Pons (tissue), 1 donor: ENCODE data around the gene LRRC46.
A peak's percentile ranks its signal among the peaks of the same experiment; 100 is the strongest.

ENCODE experiments used
- DNase-seq: peaks from one replicate; pipeline ENCODE4 v3.0.0-alpha.2; 2016; ENCODE audit warnings: low spot score

Gene LRRC46, protein sequence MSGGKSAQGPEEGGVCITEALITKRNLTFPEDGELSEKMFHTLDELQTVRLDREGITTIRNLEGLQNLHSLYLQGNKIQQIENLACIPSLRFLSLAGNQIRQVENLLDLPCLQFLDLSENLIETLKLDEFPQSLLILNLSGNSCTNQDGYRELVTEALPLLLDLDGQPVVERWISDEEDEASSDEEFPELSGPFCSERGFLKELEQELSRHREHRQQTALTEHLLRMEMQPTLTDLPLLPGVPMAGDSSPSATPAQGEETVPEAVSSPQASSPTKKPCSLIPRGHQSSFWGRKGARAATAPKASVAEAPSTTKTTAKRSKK

DNA sequence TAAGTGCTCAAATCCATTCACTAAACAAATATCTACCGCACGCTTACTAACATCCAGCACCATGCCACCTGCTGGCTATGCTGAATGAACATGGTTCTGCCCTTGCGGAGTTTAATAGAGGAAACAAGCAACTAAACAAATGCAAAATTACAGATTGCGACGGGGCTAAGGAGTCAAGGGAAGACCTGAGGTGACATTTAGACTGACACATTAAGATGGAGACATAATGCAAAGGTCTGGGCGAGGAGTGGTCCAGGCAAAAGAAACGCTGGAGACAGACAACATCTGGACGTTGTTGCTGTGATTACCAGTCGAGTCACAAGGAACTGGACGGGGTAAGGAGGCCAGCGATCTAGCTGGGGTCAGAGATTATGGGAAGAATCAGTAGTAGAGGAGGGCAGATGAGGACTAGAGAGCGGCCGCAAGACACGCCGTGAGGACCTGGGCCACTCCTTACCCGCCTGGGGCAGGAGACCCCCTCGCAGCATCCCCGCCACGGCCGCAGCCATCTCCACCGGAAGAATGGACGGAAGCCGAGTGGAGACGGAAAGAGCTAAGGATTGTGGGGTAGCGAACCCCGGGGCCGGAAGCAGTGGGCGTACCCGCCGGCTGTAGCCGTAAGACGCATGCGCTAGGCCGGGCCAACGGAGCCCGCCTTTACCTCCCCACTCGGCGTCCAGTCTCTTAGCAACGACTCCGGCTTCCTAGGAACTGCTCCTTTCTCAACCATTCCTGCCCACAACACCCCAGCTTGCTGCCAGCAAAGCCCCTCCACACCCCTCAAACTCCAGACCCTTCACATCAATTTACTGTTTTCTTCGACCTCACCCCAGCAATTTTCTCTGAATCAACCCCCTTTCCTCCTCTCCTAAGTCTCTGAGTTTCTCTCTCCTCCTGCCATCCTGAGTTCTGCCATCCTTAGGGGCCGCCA lies at the start of gene LRRC46, which contains the start of gene MRPL10:
Gene LRRC46 (plus strand): TSS at position 668 of the 931 bp plus-strand sequence. CDS start 320 bp downstream, outside the sequence.
Gene MRPL10 (minus strand): TSS at position 539 of the 931 bp plus-strand sequence. CDS start 30 bp downstream, at position 509.
- DNase-seq, result peak; percentile 88

DNA sequence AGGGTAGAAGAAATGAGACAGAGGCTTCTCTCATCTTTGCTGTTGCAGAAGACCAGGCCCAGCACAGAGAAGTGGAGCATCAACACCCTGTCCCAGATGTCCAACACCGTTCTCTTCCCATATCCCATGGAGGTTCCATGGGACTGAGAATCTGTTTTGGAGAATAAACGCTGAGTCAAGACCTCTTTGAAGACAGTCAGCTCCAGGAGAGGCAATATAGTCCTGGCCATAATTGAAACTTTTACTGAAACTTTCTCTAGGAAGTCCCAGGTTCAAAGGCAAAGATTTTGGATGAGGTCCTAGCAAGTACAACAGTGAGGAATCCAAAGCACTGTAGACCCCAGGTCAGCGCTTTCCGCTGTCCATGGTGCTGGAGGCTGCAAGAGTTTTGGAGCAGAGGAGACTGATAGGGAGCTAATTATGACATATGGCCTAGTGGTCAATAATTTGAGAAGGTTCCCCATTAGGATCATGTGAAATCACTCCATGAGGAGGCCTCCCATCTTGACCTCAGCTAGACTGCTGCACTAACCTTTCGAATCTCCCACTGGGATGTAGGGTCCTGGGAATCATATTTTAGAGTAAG lies 45.8 kb upstream of the LRRC46 start:
- no peak for DNase-seq

DNA sequence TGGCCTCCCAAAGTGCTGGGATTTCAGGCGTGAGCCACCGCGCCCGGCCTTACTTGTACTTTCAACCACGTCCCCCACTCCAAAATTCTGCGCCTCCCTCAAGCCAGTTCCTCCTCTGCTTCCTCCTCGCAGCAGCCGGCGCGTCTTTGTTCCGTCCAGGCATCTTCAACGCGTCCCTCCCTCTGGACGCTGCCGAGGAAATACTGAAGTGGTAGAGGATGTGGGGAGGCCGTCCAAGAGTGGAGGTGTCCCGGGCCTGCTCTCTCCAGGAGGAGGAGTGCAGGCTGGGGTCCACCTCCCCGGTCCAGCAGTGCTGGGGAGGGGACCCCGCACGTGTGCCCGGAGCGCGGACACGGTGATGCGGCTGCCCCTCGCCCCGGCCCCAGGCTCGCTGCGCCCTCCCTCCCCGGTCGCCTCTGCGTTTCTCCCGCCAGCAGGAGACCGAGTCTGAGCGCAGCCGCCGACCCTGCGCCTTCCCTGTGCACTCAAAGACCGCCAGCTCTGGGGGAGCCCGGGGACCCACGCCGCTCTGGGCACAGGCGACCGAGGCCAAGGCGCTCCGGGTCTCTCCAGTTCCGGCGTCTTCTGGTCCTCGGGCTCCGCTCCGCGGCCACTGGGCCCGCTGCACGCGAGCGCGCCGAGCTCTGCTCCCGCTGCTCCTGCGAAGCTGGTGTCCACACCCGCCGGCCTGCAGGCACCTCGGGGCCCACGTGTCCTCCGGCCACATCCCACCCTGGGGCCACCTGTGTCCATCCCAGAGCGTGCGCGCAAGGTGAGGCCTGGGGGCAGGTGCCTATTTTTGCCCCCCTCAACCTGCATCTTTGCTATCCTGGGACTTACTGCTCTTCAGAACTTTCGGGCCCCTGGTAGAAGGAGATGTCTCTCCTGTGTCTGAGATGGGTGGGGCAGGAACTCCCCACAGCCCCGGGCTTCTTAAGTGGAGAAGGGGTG lies 41.6 kb upstream of the LRRC46 start:
- DNase-seq, result peak; percentile 15

DNA sequence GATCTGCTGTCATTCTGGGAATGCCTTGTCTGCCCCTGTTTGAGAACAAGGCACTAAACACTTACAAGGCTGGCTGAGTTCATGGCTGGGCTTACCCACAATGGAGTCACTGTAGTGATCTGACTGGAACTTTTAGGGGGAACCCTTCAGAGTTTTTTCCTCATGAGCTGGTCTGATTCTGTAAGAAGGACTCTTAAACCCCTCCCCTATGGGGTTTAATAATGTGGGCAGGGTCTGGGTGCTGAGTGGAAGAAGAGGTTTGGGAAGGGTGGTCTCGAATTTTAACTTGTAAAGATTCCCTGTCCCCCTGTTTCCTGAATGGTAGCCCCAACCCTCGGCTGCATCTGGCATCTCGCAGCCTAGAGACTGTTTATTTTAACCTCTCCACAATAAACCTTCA lies 40.4 kb upstream of the LRRC46 start:
- no peak for DNase-seq

DNA sequence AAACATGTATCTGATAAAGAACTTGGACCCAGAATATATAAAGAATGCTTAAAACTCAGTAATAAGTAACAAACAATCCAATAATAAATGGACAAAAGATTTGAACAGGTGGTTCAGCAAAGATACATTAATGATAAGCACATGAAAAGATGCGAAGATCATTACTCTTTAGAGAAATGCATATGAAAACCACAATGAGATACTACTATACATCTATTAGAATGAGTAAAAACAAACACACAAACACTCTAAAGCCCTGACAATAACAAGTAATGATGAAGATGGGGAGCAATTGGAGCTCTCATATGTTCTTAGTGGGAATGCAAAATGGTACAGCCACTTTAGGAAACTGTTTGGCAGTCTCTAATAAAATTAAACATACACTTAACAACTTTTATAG lies 39.0 kb upstream of the LRRC46 start:
- DNase-seq, result no peak

DNA sequence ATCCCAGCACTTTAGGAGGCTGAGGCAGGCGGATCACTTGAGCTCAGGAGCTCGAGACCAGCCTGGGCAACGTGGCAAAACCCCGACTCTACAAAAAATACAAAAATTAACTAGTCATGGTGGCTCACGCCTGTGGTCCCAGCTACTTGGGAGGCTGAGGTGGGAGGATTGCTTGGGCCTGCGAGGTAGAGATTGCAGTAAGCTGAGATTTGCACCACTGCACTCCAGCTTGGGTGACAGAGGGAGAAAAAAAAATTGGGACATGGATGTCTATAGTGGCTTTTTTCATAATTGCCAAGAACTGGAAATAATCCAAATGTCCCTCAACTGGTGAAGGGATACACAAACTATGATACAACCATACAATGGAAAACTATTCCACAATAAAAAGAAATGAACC lies 38.5 kb upstream of the LRRC46 start:
- no peak for DNase-seq

DNA sequence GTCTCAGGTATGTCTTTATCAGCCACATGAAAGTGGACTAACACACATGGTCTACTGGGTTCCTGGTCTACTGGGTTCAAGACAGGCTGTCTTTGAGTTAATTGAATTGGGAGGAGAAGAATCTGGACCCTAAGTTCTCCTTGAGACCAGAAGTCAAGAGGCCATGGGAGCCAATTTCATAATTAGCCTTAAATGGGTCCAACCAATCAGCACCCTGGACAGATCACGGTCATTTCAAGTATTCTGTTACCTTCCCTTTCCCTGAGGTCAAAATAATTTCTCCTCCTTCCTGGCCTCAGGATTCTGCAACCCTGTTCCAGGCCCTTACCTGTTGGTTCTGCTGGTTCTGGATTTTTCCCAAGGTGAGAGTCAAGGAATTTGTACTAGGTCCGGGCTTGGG lies 33.7 kb upstream of the LRRC46 start:
- DNase-seq, result no peak

DNA sequence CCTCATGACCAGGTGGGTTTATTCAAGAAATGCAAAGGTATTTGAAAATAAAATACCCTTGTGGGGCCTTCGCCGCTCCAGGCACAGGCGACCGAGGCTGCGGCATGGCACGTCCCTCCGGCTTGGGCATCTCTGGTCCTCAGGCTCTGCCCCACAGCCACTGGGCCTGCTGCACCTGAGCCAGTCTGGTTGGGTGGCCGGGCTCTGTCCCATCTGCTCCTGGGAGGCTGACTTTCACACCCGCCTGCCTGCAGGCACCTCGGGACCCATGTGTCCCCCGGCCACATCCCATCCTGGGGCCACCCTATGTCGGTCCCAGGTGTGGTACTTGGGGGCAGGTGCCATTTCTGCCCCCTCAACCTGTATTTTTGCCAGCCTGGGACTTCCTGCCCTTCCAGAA lies 30.8 kb upstream of the LRRC46 start:
- no peak for DNase-seq

DNA sequence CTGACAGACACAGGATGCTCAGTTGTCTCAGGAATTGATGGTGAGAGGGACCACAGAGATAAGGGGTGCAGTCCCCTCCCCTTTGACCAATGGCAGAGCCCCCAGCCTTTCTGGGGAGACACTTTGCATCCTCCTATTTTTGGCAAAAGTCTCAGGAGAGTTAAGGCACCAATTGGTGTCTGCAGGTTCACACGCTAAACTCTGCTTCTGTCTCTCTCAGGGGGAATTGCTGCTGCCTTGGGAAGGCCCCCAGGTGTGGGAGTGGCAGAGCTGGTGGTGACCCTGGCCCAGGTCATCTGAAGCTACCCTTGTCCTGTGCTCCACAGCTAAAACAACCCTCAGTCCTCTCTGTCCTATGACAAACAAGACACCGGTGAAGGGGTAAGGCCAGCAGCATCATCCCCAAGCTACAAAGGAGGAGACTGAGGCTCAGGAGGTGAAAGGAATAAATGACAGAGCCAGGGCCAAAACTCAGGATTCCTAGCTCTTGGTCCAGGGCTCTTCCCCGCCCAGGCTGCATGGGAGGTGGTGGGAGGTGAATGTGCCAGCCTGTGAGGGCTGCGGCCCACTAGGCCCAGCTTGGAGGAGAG lies 30.2 kb upstream of the LRRC46 start:
- DNase-seq, result no peak

DNA sequence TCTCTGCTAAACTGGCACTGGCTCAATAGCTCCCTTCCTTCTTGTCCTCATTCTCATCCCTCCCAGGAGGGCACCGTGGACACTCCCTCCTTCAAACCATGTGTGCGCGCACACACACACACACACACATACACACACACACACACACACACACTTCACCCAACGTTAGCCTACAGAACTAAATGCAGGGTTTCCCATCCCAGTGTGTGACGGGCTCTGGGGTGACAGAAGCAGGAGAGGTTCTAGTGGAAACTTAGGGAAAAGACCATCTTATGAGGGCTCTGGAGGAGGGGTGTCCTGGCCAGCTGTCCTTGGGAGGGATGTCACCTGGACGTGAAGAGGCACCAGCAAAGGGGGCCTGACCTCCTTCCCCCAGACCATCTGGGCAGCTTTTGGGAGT lies 29.6 kb upstream of the LRRC46 start:
- no peak for DNase-seq

DNA sequence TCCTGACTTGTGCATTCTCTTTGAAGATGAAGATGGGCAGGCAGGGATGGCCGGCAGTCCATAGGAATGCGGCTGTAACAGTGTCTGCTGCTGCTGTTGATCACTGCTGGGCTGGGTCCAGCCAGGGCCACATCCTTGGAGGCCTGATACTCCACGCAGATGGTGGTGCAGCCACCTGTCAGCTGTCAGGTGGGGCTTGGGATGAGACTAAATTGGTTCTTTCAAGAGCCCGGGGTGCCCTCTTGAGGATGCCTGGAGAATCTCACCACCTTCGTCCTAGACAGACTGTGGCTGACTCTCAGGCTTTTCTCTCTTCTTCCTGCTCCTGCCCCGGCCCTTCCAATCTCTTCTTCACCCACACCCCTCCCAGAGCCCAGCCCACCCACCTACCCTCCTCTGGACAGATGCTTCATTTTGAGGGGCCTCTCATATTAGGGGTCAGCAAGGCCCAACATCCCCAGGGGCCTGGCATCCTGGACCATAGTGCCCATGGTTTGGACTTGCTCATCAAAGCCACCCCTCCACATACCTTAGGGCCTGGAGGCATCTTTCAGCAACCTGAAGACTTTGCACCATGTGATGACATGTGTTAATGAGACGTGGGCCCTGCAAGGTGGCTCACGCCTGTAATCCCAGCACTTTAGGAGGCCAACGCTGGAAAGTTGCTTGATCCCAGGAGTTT lies 29.0 kb upstream of the LRRC46 start:
- peak; percentile 19 for DNase-seq

DNA sequence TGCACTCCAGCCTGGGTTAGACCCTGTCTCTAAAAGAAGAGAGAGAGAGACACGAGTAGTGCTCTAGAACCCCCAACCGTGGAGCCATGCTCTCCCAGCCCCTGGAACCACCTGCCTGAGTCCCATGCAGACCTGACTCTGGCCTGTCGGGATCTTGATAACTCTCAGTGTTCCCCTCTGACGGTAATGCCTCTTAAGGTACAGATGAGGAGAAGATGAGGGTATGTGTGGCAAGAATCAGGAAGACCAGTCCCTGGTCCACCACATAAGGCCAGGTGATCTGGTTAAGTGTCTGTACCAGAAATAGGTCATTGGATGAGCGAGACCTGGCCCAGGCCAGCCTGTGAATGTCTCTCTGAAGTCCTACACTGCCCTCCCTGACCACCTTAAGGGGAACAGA lies 28.3 kb upstream of the LRRC46 start:
- no peak for DNase-seq

DNA sequence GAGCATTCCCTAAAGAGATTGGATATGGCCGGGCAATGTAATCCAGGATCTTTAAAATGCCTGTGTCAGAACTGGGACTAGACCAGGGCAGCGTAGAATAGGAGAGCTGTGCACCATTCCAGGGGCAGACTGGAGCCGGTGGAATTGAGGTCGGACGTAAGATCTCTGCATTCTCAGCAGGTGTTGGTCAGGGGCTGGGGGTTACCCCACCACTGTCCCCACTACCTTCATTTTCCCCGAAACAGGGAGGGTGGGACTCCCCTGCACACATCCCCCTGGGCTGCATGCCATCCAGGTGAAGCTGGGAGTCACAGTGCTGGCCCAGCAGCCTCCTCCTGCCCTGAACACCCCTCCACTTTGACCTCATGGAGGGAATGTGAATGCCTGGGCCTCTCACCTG lies 27.7 kb upstream of the LRRC46 start:
- no peak for DNase-seq

DNA sequence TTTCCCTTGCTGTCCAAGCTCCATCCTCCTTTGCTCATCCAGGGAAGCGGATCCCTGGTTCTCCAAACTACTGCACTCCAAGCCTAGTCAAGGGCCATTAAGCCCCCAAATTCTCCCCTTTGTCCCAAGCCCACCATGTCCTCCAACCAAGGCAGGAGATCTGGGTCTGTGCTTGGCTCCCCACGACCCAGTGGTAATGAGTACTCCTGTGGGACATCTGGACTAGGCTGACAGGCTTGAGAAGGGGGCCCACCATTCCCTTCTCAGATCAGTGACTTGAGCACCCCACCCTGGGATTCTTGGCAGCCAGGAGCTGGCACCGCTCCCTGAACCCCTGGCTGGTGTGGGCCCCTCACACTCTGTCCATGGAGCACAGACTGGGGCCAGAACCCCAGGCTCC lies 27.0 kb upstream of the LRRC46 start:
- no peak for DNase-seq

DNA sequence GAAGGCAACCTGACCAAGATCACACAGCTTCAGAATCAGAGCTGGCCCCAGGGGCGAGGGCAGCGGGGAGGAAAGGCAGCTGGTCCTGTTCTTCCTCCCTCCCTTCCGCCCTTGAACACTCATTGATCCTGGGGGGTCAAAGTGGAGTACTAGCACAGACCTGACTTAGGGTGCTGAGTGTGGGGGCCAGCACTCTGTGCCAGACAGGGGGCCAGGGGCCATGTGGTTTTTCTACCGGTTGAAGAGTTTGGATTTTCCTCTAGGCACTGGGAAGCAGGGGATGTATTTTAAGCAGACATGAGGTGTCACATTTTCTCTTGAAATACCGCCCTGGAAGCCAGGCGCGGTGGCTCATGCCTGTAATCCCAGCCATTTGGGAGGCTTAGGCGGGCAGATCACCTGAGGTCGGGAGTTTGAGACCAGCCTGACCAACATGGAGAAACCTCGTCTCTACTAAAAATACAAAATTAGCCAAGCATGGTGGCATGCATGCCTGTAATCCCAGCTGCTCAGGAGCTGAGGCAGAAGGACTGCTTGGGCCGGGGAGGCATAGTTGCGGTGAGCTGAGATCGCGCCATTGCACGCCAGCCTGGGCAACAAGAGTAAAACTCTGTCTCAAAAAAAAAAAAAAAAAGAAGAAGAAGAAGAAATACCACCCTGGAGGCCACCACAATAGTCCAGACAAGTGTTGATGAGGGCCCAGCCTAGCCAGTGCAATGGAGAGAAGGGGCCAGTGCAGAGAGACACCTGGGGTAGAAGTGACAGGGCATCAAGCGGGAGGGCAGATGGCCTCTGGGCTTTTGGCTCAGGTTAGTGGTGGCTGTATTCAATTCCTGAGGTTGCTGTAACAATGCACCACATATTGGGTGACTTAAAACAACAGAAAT lies 25.2 kb upstream of the LRRC46 start:
- DNase-seq, result no peak

DNA sequence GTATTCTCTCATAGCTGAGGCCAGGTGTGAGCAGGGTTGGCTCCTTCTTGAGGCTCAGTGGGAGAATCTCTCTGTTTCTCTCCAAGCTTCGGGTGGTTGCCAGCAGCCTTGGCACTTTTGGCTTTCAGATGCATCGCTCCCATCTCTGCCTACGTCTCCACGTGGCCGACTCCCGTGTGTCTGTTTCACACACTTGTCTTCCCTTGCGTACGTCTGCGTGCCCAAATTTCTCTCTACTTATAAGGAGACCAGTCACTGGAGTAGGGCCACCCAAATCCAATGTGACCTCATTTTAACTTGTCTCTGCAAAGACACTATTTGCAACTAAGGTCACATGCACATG lies 24.6 kb upstream of the LRRC46 start:
- DNase-seq, result no peak

DNA sequence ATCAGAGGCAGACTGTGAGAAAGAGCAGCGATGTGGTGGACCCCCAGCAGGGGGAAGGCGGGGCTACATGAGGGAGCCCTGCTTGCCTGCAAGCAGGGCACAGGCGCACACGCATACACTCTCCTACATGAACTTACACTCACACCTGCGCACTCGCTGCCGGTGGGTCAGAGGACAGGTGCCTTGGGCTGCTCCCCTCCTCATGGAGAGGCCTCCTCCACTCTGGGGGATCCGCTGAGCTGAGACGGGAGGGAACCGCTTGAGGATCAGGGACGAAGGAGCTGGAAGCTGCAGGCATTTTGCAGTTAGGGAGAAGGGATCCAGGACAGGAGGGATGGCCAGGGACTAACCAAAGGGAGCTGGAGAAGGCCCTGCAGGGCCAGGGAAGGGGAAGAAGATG lies 24.0 kb upstream of the LRRC46 start:
- no peak for DNase-seq

DNA sequence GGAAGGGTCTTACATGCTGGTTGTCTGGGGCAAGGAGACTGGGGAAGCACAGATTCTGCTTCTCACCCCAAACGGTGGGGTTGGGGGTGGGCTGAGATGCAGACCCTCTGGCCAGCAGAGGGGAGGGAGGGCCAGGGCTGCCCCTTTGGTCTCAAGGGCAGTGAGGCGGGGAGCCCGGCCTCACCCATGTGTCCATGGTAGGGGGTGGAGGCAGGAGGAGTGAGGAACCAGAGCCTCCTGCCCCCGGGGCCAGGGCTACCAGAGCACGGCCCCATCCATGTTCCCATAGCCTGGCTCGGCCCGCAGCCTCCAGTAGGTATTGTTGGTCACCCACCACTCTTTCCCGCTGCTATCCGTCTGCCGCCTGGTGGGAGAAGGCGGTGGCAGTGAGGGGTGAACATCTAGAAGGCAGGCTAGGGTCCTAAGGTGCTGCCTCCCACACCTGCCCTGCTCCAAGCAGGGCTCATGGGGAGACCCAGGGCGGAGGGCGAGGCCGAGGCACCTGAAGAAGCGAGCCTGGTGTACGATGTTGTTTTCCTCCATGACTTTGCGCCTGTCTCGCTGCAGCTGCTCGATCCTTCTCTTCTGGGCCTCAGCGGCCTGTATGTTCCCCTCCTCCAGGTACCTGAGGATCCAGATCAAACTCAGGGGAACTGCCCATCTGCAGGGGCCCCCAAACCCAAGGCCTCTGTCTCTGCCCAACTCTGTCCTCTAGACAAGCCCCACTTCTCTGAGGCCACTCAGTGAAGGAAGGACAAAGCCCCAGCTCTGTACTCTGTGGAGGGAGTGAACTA lies 23.2 kb upstream of the LRRC46 start:
- DNase-seq, result no peak
